Right lobe of liver (tissue), 6 donors: ENCODE data around the gene TMPRSS9. TPM values are rescaled to one million over a fixed set of nuclear protein-coding genes. Genes with fewer than 3 reads are reported as not detected.

ENCODE experiments used
- ATAC-seq, 4 donors: fragments of 200-7000 bp; cut with Tn5 transposase; one replicate each; pipeline ENCODE4 v1.9.1; 2020; ENCODE audit warnings: mild to moderate bottlenecking in 4 of 4, moderate library complexity in 4 of 4
- DNase-seq, 3 donors: peaks; one replicate each; pipeline ENCODE4 v3.0.0-alpha.2; 2020
- H3K27ac ChIP-seq, 3 donors: fragments of 200-600 bp; one replicate each; pipeline ENCODE4 v1.8.0; 2022
- H3K27me3 ChIP-seq, 2 donors: fragments of 200-600 bp; one replicate each; pipeline ENCODE4 v1.8.0; 2022
- H3K36me3 ChIP-seq, 4 donors: fragments of 200-600 bp; sonication (generic) in 1 of 4; one replicate each; pipeline versions ENCODE4 v1.5.1 to v1.8.0; 2017 to 2022; ENCODE audit warnings: control low read depth in 1 of 4
- H3K4me1 ChIP-seq, 4 donors: fragments of 200-600 bp; sonication (generic) in 1 of 4; one replicate each; pipeline versions ENCODE4 v1.5.1 to v1.8.0; 2017 to 2022; ENCODE audit warnings: control low read depth in 1 of 4
- H3K4me3 ChIP-seq, 3 donors: fragments of 200-600 bp; one replicate each; pipeline ENCODE4 v1.8.0; 2022
- H3K9me3 ChIP-seq, 4 donors: fragments of 200-600 bp; sonication (generic) in 1 of 4; one replicate each; pipeline versions ENCODE4 v1.5.1 to v1.8.0; 2017 to 2022; ENCODE audit warnings: control low read depth in 1 of 4
- POLR2A ChIP-seq: fragments of 450-650 bp; IDR thresholded peaks from one replicate; pipeline ENCODE4 v1.6.1; 2017; ENCODE audit warnings: antibody characterized with exemption, mild to moderate bottlenecking
- WGBS: methylation state at CpG from one replicate; pipeline ENCODE4 v1.1.6; 2018; ENCODE audit warnings: low coverage, low lambda C conversion rate; ENCODE audit not compliant: insufficient coverage; ENCODE audit errors: missing lambda C conversion rate; 5-methylcytosine and 5-hydroxymethylcytosine counted together
- intact Hi-C, 2 donors: fragments of 100-400 bp; cut with DNase I; formaldehyde crosslinking; loops; one replicate each; pipeline versions ENCODE4 v1.11.2 to v1.14.1; 2022
- total RNA-seq, 6 experiments: library from RNA; depleted of rRNA in 2 of 6; stranded (reverse); fragments of >200 nt in 2 of 6; fragmentation: NEBNext Ultra II Directional in 3 of 6; extraction: Animal tissue kit (Norgen Biotek cat#: 25700) in 3 of 6; gene quantifications; one replicate each; pipeline versions ENCODE4 v1.1.0 to v1.2.4, GENCODE V29; 2016 to 2023
- TF ChIP-seq, protein P1 (sequence below), 4 donors: fragments of 200-600 bp in 3 of 4; fragments of 450-650 bp in 1 of 4; IDR thresholded peaks; one replicate each; pipeline versions ENCODE4 v1.5.1 to v1.8.0; 2016 to 2022; ENCODE audit warnings: antibody characterized with exemption in 4 of 4, mild to moderate bottlenecking in 2 of 4
- donor health status: DM: no; HTN: yes; CAD: no.
- donor health status: DM: no; HTN: no; CAD: no.
- donor health status: DM: no; HTN: no; CAD: no.
- donor health status: DM: no; HTN: yes; CAD: no.
- donor health status: DM: no; HTN: yes; CAD: no.

TMPRSS9 gene
- total RNA-seq, 6 experiments from 2014 or later = 0.12 to 6.7 (median 2.9) TPM

DNA sequence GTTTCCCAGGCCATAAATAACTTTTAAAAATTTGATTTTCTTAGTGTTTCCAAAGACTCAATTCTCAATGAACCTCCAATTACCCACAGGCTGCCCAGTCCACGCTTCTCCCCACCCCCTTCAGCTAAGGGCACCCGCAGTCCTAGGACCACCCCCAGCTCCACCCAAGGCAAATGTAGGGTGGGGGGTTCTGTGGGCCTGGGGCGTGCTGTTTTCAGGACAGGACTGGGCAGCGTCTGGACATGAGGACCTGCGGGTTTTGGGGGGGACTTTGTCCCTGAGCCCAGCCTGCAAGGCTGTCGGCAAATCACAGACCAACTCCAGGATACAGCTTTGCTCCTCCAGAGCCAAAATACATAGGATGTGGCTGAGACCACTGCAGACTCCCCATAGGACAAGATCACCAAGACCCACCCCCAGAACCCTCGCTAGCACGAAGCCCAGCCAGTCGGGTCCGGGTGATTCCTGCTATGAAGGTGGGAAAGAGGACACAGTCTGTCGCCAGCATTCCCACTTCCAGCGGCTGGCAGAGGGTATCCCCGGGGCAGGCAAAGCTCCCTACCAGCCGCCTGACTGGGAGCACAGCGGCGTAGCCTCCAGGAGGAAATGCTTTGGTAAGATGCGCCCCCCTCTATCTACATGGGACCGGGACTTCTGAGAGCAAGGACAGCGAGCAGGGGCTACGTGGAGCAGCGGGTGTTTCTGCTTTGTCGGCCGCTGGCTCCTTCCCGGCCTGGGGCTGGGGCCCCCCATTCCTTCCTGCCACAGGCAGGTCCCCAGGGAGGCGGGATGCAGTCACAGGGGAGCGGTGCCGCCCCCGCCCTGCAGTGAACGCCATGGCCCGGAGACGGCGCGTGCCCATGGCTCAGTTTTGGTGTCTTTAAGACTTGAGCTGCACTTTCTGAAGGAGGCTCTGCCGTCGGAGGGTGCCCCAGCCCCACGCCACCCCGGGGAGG lies 69.0 kb downstream of the TMPRSS9 start:
- ATAC-seq (no peak), DNase-seq (no peak)
- Histone ChIP-seq H3K27me3 (no peaks in the 10 kb centered on the region), H3K9me3 (no peaks in the 10 kb centered on the region), H3K4me1 (peaks cover 0 to 20% (median 4%) of the 10 kb centered on the region in 4 donors), H3K4me3 (no peak overlapping the region), H3K27ac (no peak overlapping the region), H3K36me3 (peaks cover 0 to 9% (median 1%) of the 10 kb centered on the region in 4 donors)
- TF ChIP-seq, protein P1, sequence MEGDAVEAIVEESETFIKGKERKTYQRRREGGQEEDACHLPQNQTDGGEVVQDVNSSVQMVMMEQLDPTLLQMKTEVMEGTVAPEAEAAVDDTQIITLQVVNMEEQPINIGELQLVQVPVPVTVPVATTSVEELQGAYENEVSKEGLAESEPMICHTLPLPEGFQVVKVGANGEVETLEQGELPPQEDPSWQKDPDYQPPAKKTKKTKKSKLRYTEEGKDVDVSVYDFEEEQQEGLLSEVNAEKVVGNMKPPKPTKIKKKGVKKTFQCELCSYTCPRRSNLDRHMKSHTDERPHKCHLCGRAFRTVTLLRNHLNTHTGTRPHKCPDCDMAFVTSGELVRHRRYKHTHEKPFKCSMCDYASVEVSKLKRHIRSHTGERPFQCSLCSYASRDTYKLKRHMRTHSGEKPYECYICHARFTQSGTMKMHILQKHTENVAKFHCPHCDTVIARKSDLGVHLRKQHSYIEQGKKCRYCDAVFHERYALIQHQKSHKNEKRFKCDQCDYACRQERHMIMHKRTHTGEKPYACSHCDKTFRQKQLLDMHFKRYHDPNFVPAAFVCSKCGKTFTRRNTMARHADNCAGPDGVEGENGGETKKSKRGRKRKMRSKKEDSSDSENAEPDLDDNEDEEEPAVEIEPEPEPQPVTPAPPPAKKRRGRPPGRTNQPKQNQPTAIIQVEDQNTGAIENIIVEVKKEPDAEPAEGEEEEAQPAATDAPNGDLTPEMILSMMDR (IDR thresholded peaks at IDR 0.05) = no peak
- no peak for TF ChIP-seq POLR2A
- intact Hi-C loops = no loop called here
- 86% methylated on average over 15 of the region's 37 CpGs for WGBS

DNA sequence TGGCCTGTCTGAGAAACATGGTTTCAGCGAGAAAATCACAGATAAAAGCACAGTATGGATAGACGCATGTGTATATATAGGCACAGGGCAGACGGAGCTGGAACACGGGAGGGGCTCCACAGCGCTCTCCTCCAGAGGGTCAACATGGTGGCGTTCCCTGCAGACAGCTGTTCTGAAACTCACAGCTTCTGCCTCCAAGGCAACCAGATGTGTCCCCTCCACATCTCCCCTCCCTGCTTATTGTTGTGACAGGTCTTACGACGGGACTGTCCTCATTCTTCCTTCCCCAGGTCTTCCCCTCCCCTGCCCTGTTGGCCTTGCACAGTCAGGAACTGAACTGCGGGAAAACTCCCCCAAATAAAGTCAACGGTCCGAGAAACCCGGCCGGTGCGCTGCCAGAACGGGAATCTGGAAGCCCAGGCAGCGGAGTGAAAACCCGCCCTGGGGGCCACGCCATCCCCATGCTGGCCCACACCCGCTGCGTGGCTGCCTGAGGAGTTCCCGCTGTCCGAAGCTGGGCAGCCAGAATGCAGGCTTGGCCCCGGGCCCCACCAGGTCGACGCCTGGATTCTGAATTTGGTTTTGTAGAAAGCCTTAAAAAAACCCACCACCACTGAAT lies 70.0 kb downstream of the TMPRSS9 start:
- H3K4me3 ChIP-seq = no peak overlapping the region
- ATAC-seq = no peak
- H3K9me3 ChIP-seq = no peaks in the 10 kb centered on the region
- intact Hi-C loops = no loop called here
- H3K36me3 ChIP-seq = peaks cover 0 to 18% (median 1%) of the 10 kb centered on the region in 4 donors
- no peaks in the 10 kb centered on the region for H3K27me3 ChIP-seq
- DNase-seq = no peak
- H3K4me1 ChIP-seq = peaks cover 0 to 20% (median 4%) of the 10 kb centered on the region in 4 donors
- WGBS = 88% methylated on average over 6 of the region's 25 CpGs
- no peak overlapping the region for H3K27ac ChIP-seq
- no peak for TF ChIP-seq POLR2A
- TF ChIP-seq, protein P1 (IDR thresholded peaks at IDR 0.05) = no peak

DNA sequence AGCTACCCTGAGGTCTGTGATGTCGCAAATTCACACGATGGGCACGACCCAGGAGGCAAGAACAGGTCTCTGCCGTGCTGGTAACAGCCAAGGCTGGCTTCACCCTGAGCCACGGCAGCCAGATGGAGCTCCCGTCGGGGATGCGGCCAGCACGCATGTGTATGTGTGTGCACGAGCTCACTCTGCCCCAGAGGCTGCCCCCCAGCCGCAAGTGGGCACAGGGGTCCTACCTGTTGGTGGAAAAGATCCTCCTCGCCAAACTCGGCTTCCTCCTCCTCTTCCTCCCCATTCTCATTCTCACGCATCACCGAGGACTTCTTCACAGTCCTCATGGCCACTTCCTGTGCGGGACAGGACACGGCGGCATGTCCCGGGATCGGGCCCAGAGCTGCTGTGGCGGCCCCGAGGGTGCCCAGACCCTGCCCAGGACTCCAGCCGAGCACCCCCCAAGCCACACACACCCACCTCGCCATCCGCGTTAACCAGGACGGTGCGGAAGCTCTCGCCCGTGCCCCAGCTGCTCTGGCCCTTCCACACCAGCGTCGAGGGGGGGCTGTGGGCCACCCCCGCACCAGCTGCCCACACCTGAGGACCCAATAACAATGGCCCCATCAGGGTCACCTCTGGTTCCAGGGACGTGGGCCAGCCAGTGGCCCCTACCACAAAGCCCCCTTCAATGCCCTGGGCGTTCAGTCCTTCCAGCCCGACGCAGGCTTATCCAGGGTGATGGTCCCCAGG lies 71.4 kb downstream of the TMPRSS9 start:
- no peak for ATAC-seq
- Histone ChIP-seq H3K36me3 (peaks cover 0 to 16% (median 1%) of the 10 kb centered on the region in 4 donors), H3K27me3 (no peaks in the 10 kb centered on the region), H3K27ac (no peak overlapping the region), H3K4me3 (no peak overlapping the region), H3K9me3 (no peaks in the 10 kb centered on the region), H3K4me1 (peaks cover 0 to 10% (median under 1%) of the 10 kb centered on the region in 4 donors)
- no peak for TF ChIP-seq POLR2A
- TF ChIP-seq, protein P1 (IDR thresholded peaks at IDR 0.05) = no peak
- intact Hi-C loops = no loop called here
- WGBS = 100% methylated on average over 3 of the region's 37 CpGs
- no peak for DNase-seq

DNA sequence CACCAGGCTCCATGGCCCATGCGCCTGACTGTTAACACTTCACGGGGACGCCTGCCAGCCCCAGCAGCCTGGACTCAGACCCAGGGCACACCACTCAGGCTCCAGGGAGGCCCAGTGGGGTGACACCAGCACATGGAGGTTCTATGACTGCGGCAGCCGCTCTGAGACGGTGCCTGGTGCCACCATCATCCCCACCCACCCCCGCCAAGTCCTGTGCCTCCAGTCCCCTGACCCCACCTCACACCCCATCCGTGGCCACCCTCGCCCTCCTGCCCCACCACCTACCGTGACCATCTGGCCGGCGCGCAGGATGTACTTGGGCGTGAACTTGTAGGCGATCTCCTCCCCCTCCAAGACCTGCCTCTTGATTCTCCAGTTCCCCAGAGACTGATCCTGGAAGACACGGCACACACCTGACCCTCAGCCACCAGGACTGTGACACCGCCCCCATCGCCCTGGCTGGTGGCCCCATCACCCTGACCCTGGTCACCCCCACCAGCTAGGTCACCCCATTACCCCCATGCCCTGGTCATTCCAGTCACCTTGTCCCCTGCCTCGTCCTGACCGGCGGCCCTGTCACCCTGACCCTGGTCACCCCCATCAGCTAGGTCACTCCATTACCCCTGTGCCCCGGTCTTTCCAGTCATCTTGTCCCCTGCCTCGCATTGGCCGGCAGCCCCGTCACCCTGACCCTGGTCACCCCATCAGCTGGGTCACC lies 72.2 kb downstream of the TMPRSS9 start:
- Histone ChIP-seq H3K9me3 (no peaks in the 10 kb centered on the region), H3K27me3 (no peaks in the 10 kb centered on the region), H3K36me3 (peaks cover 0 to 16% (median 1%) of the 10 kb centered on the region in 4 donors), H3K4me3 (no peak overlapping the region), H3K4me1 (peaks cover 0 to 6% (median 0%) of the 10 kb centered on the region in 4 donors), H3K27ac (no peak overlapping the region)
- ATAC-seq (no peak), DNase-seq (no peak)
- 96% methylated on average over 9 of the region's 25 CpGs for WGBS
- no peak for TF ChIP-seq POLR2A
- TF ChIP-seq, protein P1 (IDR thresholded peaks at IDR 0.05) = no peak
- intact Hi-C loops = no loop called here
